VCaP (cell line): ENCODE measurements around the gene MT1E.

Experiments
- H3K27ac ChIP-seq: fragments of 450-650 bp; 2 replicates; pipeline ENCODE4 v1.5.1; 2017
- CTCF ChIP-seq: fragments of 450-650 bp; conservative IDR thresholded peaks from 2 replicates; pipeline ENCODE4 v1.5.1; 2017; ENCODE audit warnings: mild to moderate bottlenecking, moderate library complexity

Gene MT1E

GRCh38 chr16:56675685-56676210, 50.2 kb downstream of the MT1E start:
- TF ChIP-seq CTCF = no peak
- no peak overlapping the region for H3K27ac ChIP-seq
